Caco-2 (cell line): Measurements from ENCODE around the gene MYO16. TPM values are rescaled to one million over a fixed set of nuclear protein-coding genes. Genes with fewer than 3 reads are reported as not detected.

Experiments
- BruUV-seq: library from RNA; stranded (reverse); fragments of 400-500 nt; replicated peaks from 2 replicates; lab custom pipeline; 2021; lab: Mats Ljungman, UMichigan
- CTCF ChIA-PET: fragments of 300-600 bp; sonication (Branson Sonifier 250); formaldehyde crosslinking; loops from one replicate; lab custom pipeline; 2022; ENCODE audit warnings: antibody characterized with exemption; lab: Charles Lee
- POLR2A ChIA-PET: fragments of 300-600 bp; sonication (Branson Sonifier 250); formaldehyde crosslinking; loops from one replicate; lab custom pipeline; 2022; ENCODE audit warnings: antibody characterized with exemption; lab: Charles Lee
- DNase-seq, 2 experiments: peaks; one replicate each; pipeline versions ENCODE4 v3.0.0 to v3.0.0-alpha.2; 2020 to 2022
- H3K27me3 ChIP-seq: replicated peaks from 2 replicates; pipeline ENCODE4 v1.6.0; 2011; ENCODE audit warnings: low read length; ENCODE audit not compliant: control insufficient read depth, insufficient read depth
- H3K36me3 ChIP-seq: 2 replicates; pipeline ENCODE4 v1.5.1; 2011; ENCODE audit warnings: low read length; ENCODE audit not compliant: control insufficient read depth, insufficient read depth
- H3K4me1 ChIP-seq: fragments of 250-450 bp; sonication (Bioruptor Pico); 2 replicates; pipeline ENCODE4 v1.5.1; 2020; ENCODE audit warnings: mild to moderate bottlenecking
- H3K4me3 ChIP-seq: 2 replicates; pipeline ENCODE4 v1.5.1; 2011; ENCODE audit warnings: low read depth, mild to moderate bottlenecking, control low read depth, low read length
- H3K9me3 ChIP-seq: fragments of 250-450 bp; sonication (Bioruptor Pico); 2 replicates; pipeline ENCODE4 v1.5.1; 2020; ENCODE audit warnings: mild to moderate bottlenecking, moderate library complexity
- H3K27ac Mint-ChIP-seq: one replicate; pipeline ENCODE4 v1.8.0; 2022; ENCODE audit warnings: mixed read lengths; ENCODE audit not compliant: unreplicated experiment
- H3K27me3 Mint-ChIP-seq: one replicate; pipeline ENCODE4 v1.8.0; 2022; ENCODE audit warnings: mixed read lengths; ENCODE audit not compliant: insufficient read depth, unreplicated experiment
- H3K36me3 Mint-ChIP-seq: one replicate; pipeline ENCODE4 v1.8.0; 2022; ENCODE audit warnings: mild to moderate bottlenecking, mixed read lengths; ENCODE audit not compliant: insufficient read depth, unreplicated experiment
- H3K4me1 Mint-ChIP-seq: one replicate; pipeline ENCODE4 v1.8.0; 2022; ENCODE audit warnings: low read depth, mixed read lengths; ENCODE audit not compliant: unreplicated experiment
- H3K4me3 Mint-ChIP-seq: one replicate; pipeline ENCODE4 v1.8.0; 2022; ENCODE audit warnings: mild to moderate bottlenecking, moderate library complexity, mixed read lengths; ENCODE audit not compliant: unreplicated experiment
- H3K9me3 Mint-ChIP-seq: one replicate; pipeline ENCODE4 v1.8.0; 2022; ENCODE audit warnings: mixed read lengths; ENCODE audit not compliant: unreplicated experiment
- intact Hi-C: fragments of 100-400 bp; cut with micrococcal nuclease; formaldehyde crosslinking; loops from one replicate; pipeline ENCODE4 v1.10.0; 2022; ENCODE audit not compliant: unreplicated experiment
- total RNA-seq: library from RNA; stranded (reverse); gene quantifications from 2 replicates; pipeline ENCODE4 v1.2.3, GENCODE V29; 2022
- TF ChIP-seq, protein P1 (sequence below), 2 experiments: fragments of 200-600 bp in 1 of 2; IDR thresholded peaks; 1 replicate in 1 of 2; 2 replicates in 1 of 2; pipeline versions ENCODE4 v1.5.1 to v1.8.0; 2011 to 2022; ENCODE audit warnings: antibody characterized with exemption in 1 of 2, control low read depth in 1 of 2, inconsistent platforms in 1 of 2, low read depth in 1 of 2, low read length in 1 of 2, mild to moderate bottlenecking in 1 of 2, moderate library complexity in 1 of 2; ENCODE audit not compliant: insufficient read depth in 1 of 2, severe bottlenecking in 1 of 2, unreplicated experiment in 1 of 2

The MYO16 gene
- total RNA-seq, 1 experiment from 2014 or later = not detected

GRCh38 chr13:109151696-109152095, 522.3 kb downstream of the MYO16 start:
- CTCF ChIA-PET = no interaction called here
- H3K4me1 ChIP-seq = peaks cover 16% of the 10 kb centered on the region

GRCh38 chr13:109152311-109152820, 523.0 kb downstream of the MYO16 start:
- H3K9me3 Mint-ChIP-seq = no peaks in the 10 kb centered on the region
- TF ChIP-seq, protein P1, sequence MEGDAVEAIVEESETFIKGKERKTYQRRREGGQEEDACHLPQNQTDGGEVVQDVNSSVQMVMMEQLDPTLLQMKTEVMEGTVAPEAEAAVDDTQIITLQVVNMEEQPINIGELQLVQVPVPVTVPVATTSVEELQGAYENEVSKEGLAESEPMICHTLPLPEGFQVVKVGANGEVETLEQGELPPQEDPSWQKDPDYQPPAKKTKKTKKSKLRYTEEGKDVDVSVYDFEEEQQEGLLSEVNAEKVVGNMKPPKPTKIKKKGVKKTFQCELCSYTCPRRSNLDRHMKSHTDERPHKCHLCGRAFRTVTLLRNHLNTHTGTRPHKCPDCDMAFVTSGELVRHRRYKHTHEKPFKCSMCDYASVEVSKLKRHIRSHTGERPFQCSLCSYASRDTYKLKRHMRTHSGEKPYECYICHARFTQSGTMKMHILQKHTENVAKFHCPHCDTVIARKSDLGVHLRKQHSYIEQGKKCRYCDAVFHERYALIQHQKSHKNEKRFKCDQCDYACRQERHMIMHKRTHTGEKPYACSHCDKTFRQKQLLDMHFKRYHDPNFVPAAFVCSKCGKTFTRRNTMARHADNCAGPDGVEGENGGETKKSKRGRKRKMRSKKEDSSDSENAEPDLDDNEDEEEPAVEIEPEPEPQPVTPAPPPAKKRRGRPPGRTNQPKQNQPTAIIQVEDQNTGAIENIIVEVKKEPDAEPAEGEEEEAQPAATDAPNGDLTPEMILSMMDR (IDR thresholded peaks at IDR 0.05; ENCODE audit: insufficient read depth in 1 of 2, low read depth in 1 of 2, low read length in 1 of 2, severe bottlenecking in 1 of 2, unreplicated experiment in 1 of 2) = no peak
- no peaks in the 10 kb centered on the region for H3K27me3 Mint-ChIP-seq
- H3K27ac Mint-ChIP-seq = no peak overlapping the region
- CTCF ChIA-PET = no interaction called here
- H3K36me3 Mint-ChIP-seq = no peaks in the 10 kb centered on the region
- POLR2A ChIA-PET = no interaction called here
- Histone ChIP-seq H3K9me3 (no peaks in the 10 kb centered on the region), H3K27me3 (no peaks in the 10 kb centered on the region), H3K4me3 (no peak overlapping the region), H3K4me1 (peaks cover 20% of the 10 kb centered on the region), H3K36me3 (no peaks in the 10 kb centered on the region)
- H3K4me3 Mint-ChIP-seq = no peak overlapping the region
- DNase-seq = no peak
- H3K4me1 Mint-ChIP-seq = peaks cover 28% of the 10 kb centered on the region
- intact Hi-C loops = no loop called here
- no TSS peak for BruUV-seq

More at GRCh38 chr13:109151696-109152095, 522.3 kb downstream of the MYO16 start:
- no peaks in the 10 kb centered on the region for H3K9me3 Mint-ChIP-seq
- H3K27ac Mint-ChIP-seq = no peak overlapping the region
- TF ChIP-seq, protein P1 (IDR thresholded peaks at IDR 0.05; ENCODE audit: insufficient read depth in 1 of 2, low read depth in 1 of 2, low read length in 1 of 2, severe bottlenecking in 1 of 2, unreplicated experiment in 1 of 2) = no peak
- BruUV-seq = no TSS peak
- Histone ChIP-seq H3K4me3 (no peak overlapping the region), H3K27me3 (no peaks in the 10 kb centered on the region), H3K9me3 (no peaks in the 10 kb centered on the region), H3K36me3 (no peaks in the 10 kb centered on the region)
- no peaks in the 10 kb centered on the region for H3K36me3 Mint-ChIP-seq
- POLR2A ChIA-PET = no interaction called here
- intact Hi-C loops = no loop called here
- no peak for DNase-seq
- H3K27me3 Mint-ChIP-seq = no peaks in the 10 kb centered on the region
- peaks cover 21% of the 10 kb centered on the region for H3K4me1 Mint-ChIP-seq
- no peak overlapping the region for H3K4me3 Mint-ChIP-seq

- H3K4me1 ChIP-seq = peaks cover 23% of the 10 kb centered on the region
- Mint-ChIP-seq H3K36me3 (no peaks in the 10 kb centered on the region), H3K9me3 (no peaks in the 10 kb centered on the region), H3K4me1 (peaks cover 34% of the 10 kb centered on the region), H3K4me3 (no peak overlapping the region), H3K27ac (no peak overlapping the region), H3K27me3 (no peaks in the 10 kb centered on the region)
- no TSS peak for BruUV-seq
- TF ChIP-seq, protein P1 (IDR thresholded peaks at IDR 0.05; ENCODE audit: insufficient read depth in 1 of 2, low read depth in 1 of 2, low read length in 1 of 2, severe bottlenecking in 1 of 2, unreplicated experiment in 1 of 2) = no peak
- H3K4me3 ChIP-seq = no peak overlapping the region
- H3K27me3 ChIP-seq = no peaks in the 10 kb centered on the region
- intact Hi-C loops = no loop called here
- CTCF ChIA-PET = no interaction called here
- no peak for DNase-seq
- no peaks in the 10 kb centered on the region for H3K9me3 ChIP-seq
- no peaks in the 10 kb centered on the region for H3K36me3 ChIP-seq
- POLR2A ChIA-PET = no interaction called here
Observed at GRCh38 chr13:109152941-109153340, 523.5 kb downstream of the MYO16 start.
